Smooth muscle cell (in vitro differentiated cells): ENCODE measurements around the gene ERCC6L2. TPM values are rescaled to one million over a fixed set of nuclear protein-coding genes. Genes with fewer than 3 reads are reported as not detected.

ENCODE experiments used
- DNase-seq: peaks from one replicate; lab custom pipeline; 2025; ENCODE audit not compliant: unreplicated experiment; lab: John Stamatoyannopoulos, UW
- H2AFZ ChIP-seq: fragments of 200-600 bp; sonication (generic); 2 replicates; pipeline ENCODE4 v1.6.0; 2016; ENCODE audit warnings: antibody characterized with exemption, low read depth, mild to moderate bottlenecking
- H3F3A ChIP-seq: fragments of 200-600 bp; sonication (generic); 2 replicates; pipeline ENCODE4 v1.6.0; 2017; ENCODE audit warnings: antibody characterized with exemption, low read depth
- H3K27ac ChIP-seq: fragments of 200-600 bp; sonication (generic); 2 replicates; pipeline ENCODE4 v1.5.1; 2016; ENCODE audit warnings: low read depth, mild to moderate bottlenecking
- H3K27me3 ChIP-seq: fragments of 200-600 bp; sonication (generic); 2 replicates; pipeline ENCODE4 v1.6.1; 2016; ENCODE audit warnings: low read depth, mild to moderate bottlenecking
- H3K36me3 ChIP-seq: fragments of 200-600 bp; sonication (generic); 2 replicates; pipeline ENCODE4 v1.5.1; 2016; ENCODE audit warnings: low read depth
- H3K4me1 ChIP-seq: fragments of 200-600 bp; sonication (generic); 2 replicates; pipeline ENCODE4 v1.5.1; 2016; ENCODE audit warnings: low read depth
- H3K4me2 ChIP-seq: fragments of 200-600 bp; sonication (generic); 2 replicates; pipeline ENCODE4 v1.6.0; 2016; ENCODE audit warnings: mild to moderate bottlenecking
- H3K4me3 ChIP-seq: fragments of 200-600 bp; sonication (generic); 2 replicates; pipeline ENCODE4 v1.5.1; 2016; ENCODE audit warnings: mild to moderate bottlenecking
- H3K79me2 ChIP-seq: fragments of 200-600 bp; sonication (generic); 2 replicates; pipeline ENCODE4 v1.6.0; 2016; ENCODE audit warnings: low read depth, mild to moderate bottlenecking
- H3K9ac ChIP-seq: fragments of 200-600 bp; sonication (generic); 2 replicates; pipeline ENCODE4 v1.6.0; 2016; ENCODE audit warnings: low read depth
- H3K9me3 ChIP-seq: fragments of 200-600 bp; sonication (generic); replicated peaks from 2 replicates; pipeline ENCODE4 v1.5.1; 2016; ENCODE audit warnings: low read depth
- H4K20me1 ChIP-seq: fragments of 200-600 bp; sonication (generic); 2 replicates; pipeline ENCODE4 v1.6.0; 2016; ENCODE audit warnings: low read depth
- WGBS: methylation state at CpG from one replicate; pipeline ENCODE4 v1.1.7; 2016; ENCODE audit warnings: low lambda C conversion rate; 5-methylcytosine and 5-hydroxymethylcytosine counted together
- polyA plus RNA-seq: library from polyadenylated mRNA; unstranded; fragments of >200 nt; fragmentation: Nextera tagmentation; extraction: Ambion mirVana; gene quantifications from 2 replicates; pipeline ENCODE4 v1.2.1, GENCODE V29; 2016
- total RNA-seq: library from RNA; depleted of rRNA; stranded (reverse); fragments of >200 nt; gene quantifications from 2 replicates; pipeline ENCODE4 v1.2.3, GENCODE V29; 2014
- TF ChIP-seq, protein P1 (sequence below): fragments of 200-600 bp; sonication (generic); IDR thresholded peaks from 2 replicates; pipeline ENCODE4 v1.5.1; 2017; ENCODE audit warnings: borderline replicate concordance, mild to moderate bottlenecking, antibody characterized with exemption; ENCODE audit not compliant: insufficient read depth, poor library complexity, severe bottlenecking

Gene ERCC6L2
- total and polyA plus RNA-seq, 2 experiments from 2014 or later: 9.6 to 39.4 TPM

GRCh38 chr9:96008502-96009222 lies 133.2 kb downstream of the ERCC6L2 start:
- no peaks in the 10 kb centered on the region for H4K20me1 ChIP-seq
- no peak for DNase-seq

DNA sequence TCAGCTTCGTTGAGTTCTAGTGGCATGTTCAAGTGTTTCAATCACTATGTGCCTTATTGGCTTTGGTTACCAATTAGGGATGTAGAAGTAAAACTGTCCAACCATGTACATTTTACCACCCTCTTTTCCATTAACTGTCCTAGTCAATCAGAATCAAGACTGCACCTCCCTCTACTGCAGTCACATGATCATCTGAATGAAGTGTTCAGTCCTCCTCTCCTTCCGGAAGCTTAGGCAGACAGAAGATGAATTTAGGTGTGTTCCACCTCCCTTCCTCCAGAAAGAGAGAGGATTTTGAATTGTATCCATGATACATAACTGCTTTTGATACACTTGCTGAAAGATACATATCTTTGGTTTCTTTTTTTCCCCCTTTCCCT lies 133.7 kb downstream of the ERCC6L2 start:
- Histone ChIP-seq H3K9ac (no peak overlapping the region), H3K9me3 (no peaks in the 10 kb centered on the region), H3K27ac (no peak overlapping the region), H3K36me3 (peaks cover 11% of the 10 kb centered on the region), H3K4me1 (no peaks in the 10 kb centered on the region), H3K4me3 (no peak overlapping the region), H4K20me1 (no peaks in the 10 kb centered on the region), H3K79me2 (no peaks in the 10 kb centered on the region), H3K4me2 (no peak overlapping the region), H3F3A (no peaks in the 10 kb centered on the region), H3K27me3 (no peaks in the 10 kb centered on the region), H2AFZ (no peak overlapping the region)
- TF ChIP-seq, protein P1, sequence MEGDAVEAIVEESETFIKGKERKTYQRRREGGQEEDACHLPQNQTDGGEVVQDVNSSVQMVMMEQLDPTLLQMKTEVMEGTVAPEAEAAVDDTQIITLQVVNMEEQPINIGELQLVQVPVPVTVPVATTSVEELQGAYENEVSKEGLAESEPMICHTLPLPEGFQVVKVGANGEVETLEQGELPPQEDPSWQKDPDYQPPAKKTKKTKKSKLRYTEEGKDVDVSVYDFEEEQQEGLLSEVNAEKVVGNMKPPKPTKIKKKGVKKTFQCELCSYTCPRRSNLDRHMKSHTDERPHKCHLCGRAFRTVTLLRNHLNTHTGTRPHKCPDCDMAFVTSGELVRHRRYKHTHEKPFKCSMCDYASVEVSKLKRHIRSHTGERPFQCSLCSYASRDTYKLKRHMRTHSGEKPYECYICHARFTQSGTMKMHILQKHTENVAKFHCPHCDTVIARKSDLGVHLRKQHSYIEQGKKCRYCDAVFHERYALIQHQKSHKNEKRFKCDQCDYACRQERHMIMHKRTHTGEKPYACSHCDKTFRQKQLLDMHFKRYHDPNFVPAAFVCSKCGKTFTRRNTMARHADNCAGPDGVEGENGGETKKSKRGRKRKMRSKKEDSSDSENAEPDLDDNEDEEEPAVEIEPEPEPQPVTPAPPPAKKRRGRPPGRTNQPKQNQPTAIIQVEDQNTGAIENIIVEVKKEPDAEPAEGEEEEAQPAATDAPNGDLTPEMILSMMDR: no peak
- WGBS: 98% methylated on average over 2 of the region's 2 CpGs
- DNase-seq: no peak

More at GRCh38 chr9:96008502-96009222, 133.2 kb downstream of the ERCC6L2 start:
- no peak overlapping the region for H3K4me2 ChIP-seq
- H3K27me3 ChIP-seq: no peaks in the 10 kb centered on the region
- no peaks in the 10 kb centered on the region for H3K4me1 ChIP-seq
- TF ChIP-seq, protein P1: no peak
- WGBS: 93% methylated on average over 12 of the region's 12 CpGs
- peaks cover 11% of the 10 kb centered on the region for H3K36me3 ChIP-seq
- no peak overlapping the region for H3K4me3 ChIP-seq
- no peaks in the 10 kb centered on the region for H3K9me3 ChIP-seq
- no peak overlapping the region for H2AFZ ChIP-seq
- no peaks in the 10 kb centered on the region for H3F3A ChIP-seq
- H3K79me2 ChIP-seq: no peaks in the 10 kb centered on the region
- H3K9ac ChIP-seq: no peak overlapping the region
- H3K27ac ChIP-seq: no peak overlapping the region

- Histone ChIP-seq H3K79me2 (no peaks in the 10 kb centered on the region), H3K27ac (no peak overlapping the region), H3K9ac (no peak overlapping the region), H3F3A (no peaks in the 10 kb centered on the region), H3K4me2 (no peak overlapping the region), H3K36me3 (peaks cover 8% of the 10 kb centered on the region), H3K27me3 (no peaks in the 10 kb centered on the region), H3K4me3 (no peak overlapping the region), H2AFZ (no peak overlapping the region), H3K9me3 (no peaks in the 10 kb centered on the region), H3K4me1 (no peaks in the 10 kb centered on the region), H4K20me1 (no peaks in the 10 kb centered on the region)
- no peak for DNase-seq
- WGBS: 93% methylated on average over 4 of the region's 4 CpGs
- TF ChIP-seq, protein P1: no peak
Observed at GRCh38 chr9:96009690-96010472, 134.4 kb downstream of the ERCC6L2 start.
